ENCODE data around the gene PILRB.

- TF ChIP-seq CTCF (conservative IDR thresholded peaks at IDR 0.05), result no peak
- TF ChIP-seq EZH2 (IDR thresholded peaks at IDR 0.05; ENCODE audit: low read depth), result no peak
These were observed 29.8 kb downstream of the PILRB start for GRCh38 chr7:100387695-100388094.
